Right renal pelvis (tissue), 4 donors: Measurements from ENCODE around the gene PEX11G. TPM values are rescaled to one million over a fixed set of nuclear protein-coding genes. Genes with fewer than 3 reads are reported as not detected.
"Not testable (repeated sequence)": the region's sequence is repeated elsewhere in the genome, so short reads cannot be mapped to it uniquely, and the experiment has no call there.

ENCODE experiments used
- DNase-seq, 4 donors: peaks; one replicate each; pipeline ENCODE4 v3.0.0-alpha.2; 2013; ENCODE audit warnings: low read depth in 4 of 4, low spot score in 3 of 4, missing footprints in 1 of 4
- polyA plus RNA-seq, 4 donors: library from polyadenylated mRNA; unstranded; fragments of 120-200 nt; gene quantifications; one replicate each; pipeline ENCODE4 v1.2.1, GENCODE V29; 2013; ENCODE audit not compliant: insufficient read length in 4 of 4

The PEX11G gene
- polyA plus RNA-seq, 4 donors = 4.9 to 9.3 (median 5.6) TPM

- no peak for DNase-seq
Measured at GRCh38 chr19:7441468-7442146, 47.2 kb downstream of the PEX11G start.

GRCh38 chr19:7440188-7440975 is 48.5 kb downstream of the PEX11G start:
- DNase-seq = no peak

GRCh38 chr19:7435586-7435985 is 53.2 kb downstream of the PEX11G start:
- DNase-seq = no peak

- DNase-seq = no peak
Measured at GRCh38 chr19:7434391-7434790, 54.4 kb downstream of the PEX11G start.

GRCh38 chr19:7433456-7433855 is 55.4 kb downstream of the PEX11G start:
- not testable (repeated sequence) for DNase-seq

- no peak for DNase-seq
Measured at GRCh38 chr19:7429638-7430282, 59.1 kb downstream of the PEX11G start.

- DNase-seq = no peak
Measured at GRCh38 chr19:7428651-7429113, 60.2 kb downstream of the PEX11G start.

- no peak for DNase-seq
Measured at GRCh38 chr19:7427944-7428343, 60.9 kb downstream of the PEX11G start.

- DNase-seq = no peak
Measured at GRCh38 chr19:7426986-7427385, 61.8 kb downstream of the PEX11G start.

Other genes starting within 250 kb of the PEX11G start
- gene INSR, start 194.6 kb downstream of the PEX11G start, polyA plus RNA-seq = 10 to 100 TPM; 23.1 to 28.1 (median 26.4) TPM
- 10 to 100 TPM; 33.1 to 38.7 (median 37.3) TPM for gene ARHGEF18, start 140.1 kb downstream of the PEX11G start, polyA plus RNA-seq
- gene ZNF358, start 27.1 kb upstream of the PEX11G start, polyA plus RNA-seq = 10 to 100 TPM; 43.1 to 69.6 (median 43.7) TPM
- gene MCOLN1, start 33.6 kb upstream of the PEX11G start, polyA plus RNA-seq = 10 to 100 TPM; 15.2 to 19.7 (median 16.1) TPM
- 10 to 100 TPM; 36.2 to 45.1 (median 41.9) TPM for gene PNPLA6, start 46.7 kb upstream of the PEX11G start, polyA plus RNA-seq
- gene CAMSAP3, start 106.8 kb upstream of the PEX11G start, polyA plus RNA-seq = 10 to 100 TPM; 13.2 to 22.5 (median 16.8) TPM
- 10 to 100 TPM; 33.3 to 47.0 (median 34.9) TPM for gene XAB2, start 140.5 kb upstream of the PEX11G start, polyA plus RNA-seq
- gene PET100, start 140.8 kb upstream of the PEX11G start, polyA plus RNA-seq = 100 to 1,000 TPM in 2 of 4 donors, 10 to 100 TPM in 2; 86.2 to 115 (median 105) TPM
- 1 to 10 TPM in 2 of 4 donors, under 1 TPM in 2; 0.82 to 1.6 (median 1.0) TPM for gene PCP2, start 144.7 kb upstream of the PEX11G start, polyA plus RNA-seq
- 10 to 100 TPM; 54.9 to 68.0 (median 66.3) TPM for gene STXBP2, start 148.1 kb upstream of the PEX11G start, polyA plus RNA-seq
- 1 to 10 TPM in 2 of 4 donors, under 1 TPM in 2; 0.34 to 1.5 (median 1.0) TPM for gene RETN, start 180.0 kb upstream of the PEX11G start, polyA plus RNA-seq
- under 1 TPM; 0.11 to 0.66 (median 0.17) TPM for gene MCEMP1, start 188.1 kb upstream of the PEX11G start, polyA plus RNA-seq
- gene TRAPPC5, start 191.8 kb upstream of the PEX11G start, polyA plus RNA-seq = 10 to 100 TPM; 40.6 to 72.7 (median 48.4) TPM
- under 1 TPM in 3 of 4 donors, not detected in 1; 0.15 to 0.29 (median 0.17) TPM for gene FCER2, start 213.1 kb upstream of the PEX11G start, polyA plus RNA-seq
- gene CLEC4G, start 243.1 kb upstream of the PEX11G start, polyA plus RNA-seq = under 1 TPM in 1 of 4 donors, not detected in 3; 0.13 TPM